Measurements from ENCODE around the gene CWC27.

DNA sequence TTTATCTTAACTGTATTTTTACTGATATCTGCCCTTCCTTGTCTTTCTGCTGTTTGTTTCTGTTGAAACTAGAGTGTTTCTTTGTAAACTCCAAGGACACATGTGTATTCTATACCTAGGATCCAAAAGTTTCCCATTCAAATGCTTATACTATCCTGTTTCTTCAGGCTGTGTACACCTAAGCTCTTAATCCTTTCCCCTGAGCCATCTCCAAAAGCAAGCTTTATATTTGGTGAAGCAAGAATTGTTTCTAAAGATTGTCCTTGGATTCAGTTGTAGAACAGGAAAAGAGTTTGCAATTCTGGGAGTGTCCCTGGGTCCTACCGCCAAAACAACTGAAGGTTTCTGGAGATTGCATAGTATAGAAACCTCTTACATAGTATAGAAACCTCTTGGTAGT lies 65.9 kb downstream of the CWC27 start:
- TF ChIP-seq, protein P1, sequence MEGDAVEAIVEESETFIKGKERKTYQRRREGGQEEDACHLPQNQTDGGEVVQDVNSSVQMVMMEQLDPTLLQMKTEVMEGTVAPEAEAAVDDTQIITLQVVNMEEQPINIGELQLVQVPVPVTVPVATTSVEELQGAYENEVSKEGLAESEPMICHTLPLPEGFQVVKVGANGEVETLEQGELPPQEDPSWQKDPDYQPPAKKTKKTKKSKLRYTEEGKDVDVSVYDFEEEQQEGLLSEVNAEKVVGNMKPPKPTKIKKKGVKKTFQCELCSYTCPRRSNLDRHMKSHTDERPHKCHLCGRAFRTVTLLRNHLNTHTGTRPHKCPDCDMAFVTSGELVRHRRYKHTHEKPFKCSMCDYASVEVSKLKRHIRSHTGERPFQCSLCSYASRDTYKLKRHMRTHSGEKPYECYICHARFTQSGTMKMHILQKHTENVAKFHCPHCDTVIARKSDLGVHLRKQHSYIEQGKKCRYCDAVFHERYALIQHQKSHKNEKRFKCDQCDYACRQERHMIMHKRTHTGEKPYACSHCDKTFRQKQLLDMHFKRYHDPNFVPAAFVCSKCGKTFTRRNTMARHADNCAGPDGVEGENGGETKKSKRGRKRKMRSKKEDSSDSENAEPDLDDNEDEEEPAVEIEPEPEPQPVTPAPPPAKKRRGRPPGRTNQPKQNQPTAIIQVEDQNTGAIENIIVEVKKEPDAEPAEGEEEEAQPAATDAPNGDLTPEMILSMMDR (IDR thresholded peaks at IDR 0.05): no peak
- no peak for TF ChIP-seq POLR2A (IDR thresholded peaks at IDR 0.05)
